Skin of body (tissue), 2 donors: ENCODE data around the gene RNASE12. TPM values are rescaled to one million over a fixed set of nuclear protein-coding genes. Genes with fewer than 3 reads are reported as not detected.
"Not testable (repeated sequence)": the region's sequence is repeated elsewhere in the genome, so short reads cannot be mapped to it uniquely, and the experiment has no call there.

ENCODE experiments used
- DNase-seq: peaks from one replicate; lab custom pipeline; 2025; lab: John Stamatoyannopoulos, UW
- total RNA-seq: library from RNA; depleted of rRNA; stranded (reverse); fragments of >200 nt; gene quantifications from one replicate; pipeline ENCODE4 v1.2.3, GENCODE V29; 2014

The RNASE12 gene
- total RNA-seq, 1 donor from 2014 or later, result not detected

- no peak for DNase-seq
Measured at GRCh38 chr14:20583142-20583541, 8.0 kb downstream of the RNASE12 start.

- no peak for DNase-seq
Measured at GRCh38 chr14:20580242-20580641, 10.9 kb downstream of the RNASE12 start.

GRCh38 chr14:20578784-20579502 is 12.2 kb downstream of the RNASE12 start:
- no peak for DNase-seq

- no peak for DNase-seq
Measured at GRCh38 chr14:20578325-20578724, 12.9 kb downstream of the RNASE12 start.

- DNase-seq, result not testable (repeated sequence)
Measured at GRCh38 chr14:20572382-20572990, 18.7 kb downstream of the RNASE12 start.

- DNase-seq, result not testable (repeated sequence)
Measured at GRCh38 chr14:20570720-20571119, 20.5 kb downstream of the RNASE12 start.

- not testable (repeated sequence) for DNase-seq
Measured at GRCh38 chr14:20569865-20570264, 21.3 kb downstream of the RNASE12 start.

GRCh38 chr14:20569066-20569465 is 22.1 kb downstream of the RNASE12 start:
- DNase-seq, result no peak

- DNase-seq, result no peak
Measured at GRCh38 chr14:20568393-20568792, 22.8 kb downstream of the RNASE12 start.

- DNase-seq, result not testable (repeated sequence)
Measured at GRCh38 chr14:20567199-20567598, 24.0 kb downstream of the RNASE12 start.

- DNase-seq, result no peak
Measured at GRCh38 chr14:20564501-20564997, 26.6 kb downstream of the RNASE12 start.

GRCh38 chr14:20563971-20564370 is 27.2 kb downstream of the RNASE12 start:
- DNase-seq, result no peak

- no peak for DNase-seq
Measured at GRCh38 chr14:20560961-20561360, 30.2 kb downstream of the RNASE12 start, which contains the start of gene RNASE9. Gene RNASE9, minus strand, starts transcription at chr14:20561047.

- DNase-seq, result no peak
Measured at GRCh38 chr14:20559461-20559904, 31.7 kb downstream of the RNASE12 start.

- DNase-seq, result no peak
Measured at GRCh38 chr14:20557212-20557542, 34.0 kb downstream of the RNASE12 start.

GRCh38 chr14:20556500-20557211 is 34.5 kb downstream of the RNASE12 start:
- DNase-seq, result no peak

- no peak for DNase-seq
Measured at GRCh38 chr14:20555845-20556244, 35.3 kb downstream of the RNASE12 start.

GRCh38 chr14:20553024-20553423 is 38.2 kb downstream of the RNASE12 start:
- no peak for DNase-seq

GRCh38 chr14:20551606-20552005 is 39.6 kb downstream of the RNASE12 start:
- no peak for DNase-seq

GRCh38 chr14:20550926-20551325 is 40.2 kb downstream of the RNASE12 start:
- DNase-seq, result no peak

- no peak for DNase-seq
Measured at GRCh38 chr14:20548414-20549158, 42.6 kb downstream of the RNASE12 start.
